Activated CD8-positive, alpha-beta memory T cell treated with anti-CD3 and anti-CD28 coated beads for 1 hour (primary cell): Measurements from ENCODE around the gene HAO2.

Experiments
- DNase-seq, 2 donors: peaks; one replicate each; pipeline ENCODE4 v3.0.0-alpha.2; 2020; ENCODE audit warnings: low read depth in 1 of 2; ENCODE audit errors: extremely low read depth in 1 of 2

Gene HAO2

GRCh38 chr1:119430486-119430885 lies 61.9 kb downstream of the HAO2 start:
- no peak for DNase-seq

- no peak for DNase-seq
Observed at GRCh38 chr1:119431836-119432235, 63.3 kb downstream of the HAO2 start.

GRCh38 chr1:119435052-119435451 lies 66.5 kb downstream of the HAO2 start:
- no peak for DNase-seq

GRCh38 chr1:119438761-119439160 lies 70.2 kb downstream of the HAO2 start:
- no peak for DNase-seq

GRCh38 chr1:119440721-119441307 lies 72.2 kb downstream of the HAO2 start:
- DNase-seq, result no peak

- no peak for DNase-seq
Observed at GRCh38 chr1:119442756-119443155, 74.2 kb downstream of the HAO2 start.
